ENCODE measurements around the gene GRN. TPM values are rescaled to one million over a fixed set of nuclear protein-coding genes. Genes with fewer than 3 reads are reported as not detected.

The GRN gene
- total RNA-seq = 10 to 100 TPM; 49.5 to 50.0 TPM
- 10 to 100 TPM; 45.9 to 69.2 TPM for polyA plus RNA-seq

- intact Hi-C loops (cut with micrococcal nuclease) = loop anchor here (2.0 kb wide), 1 partner anchor 14 kb away; no protein-coding TSS in a partner anchor
- ChIA-PET CTCF (ENCODE audit: partially characterized antibody) (interaction anchor here (0.7 to 3.6 kb wide), 21 partner anchors 9 to 204 kb away, joined by 3 to 41 read pairs (median 6); partner anchors contain the start of genes FAM171A2, HROB and TMUB2), POLR2A (ENCODE audit: partially characterized antibody) (interaction anchor here (0.6 to 2.2 kb wide), 16 partner anchors 9 to 222 kb away, joined by 3 to 22 read pairs (median 6); partner anchors contain the start of genes HDAC5 and UBTF)
- H3K4me1 Mint-ChIP-seq = peaks cover 10 to 31% (median 19%) of the 10 kb centered on the region in 4 donors
- no peaks in the 10 kb centered on the region for H3K27me3 ChIP-seq (ENCODE audit: insufficient read depth, low read length)
- H3K4me3 Mint-ChIP-seq = peak within 1 kb of the TSS; percentile 90 to 97 (median 92)
- no peaks in the 10 kb centered on the region for H3K36me3 ChIP-seq (ENCODE audit: insufficient read depth, low read length)
- H3K36me3 Mint-ChIP-seq = peaks cover 0 to 10% of the 10 kb centered on the region in 2 donors
- H3K27me3 Mint-ChIP-seq = peaks cover 0 to 6% of the 10 kb centered on the region in 2 donors
- peak within 1 kb of the TSS; percentile 57 for H3K27ac ChIP-seq (ENCODE audit: low read depth, low read length)
- peak within 1 kb of the TSS; percentile 90 to 97 for H3K4me3 ChIP-seq (ENCODE audit: low read length in 2 of 2)
- peak; percentile 81 to 87 (median 84) for DNase-seq
- H3K9me3 Mint-ChIP-seq = no peaks in the 10 kb centered on the region
- H3K4me1 ChIP-seq (ENCODE audit: insufficient read depth, low read length) = peaks cover 10% of the 10 kb centered on the region
- peak within 1 kb of the TSS; percentile 69 to 88 (median 82) for H3K27ac Mint-ChIP-seq
- no peaks in the 10 kb centered on the region for H3K9me3 ChIP-seq (ENCODE audit: control insufficient read depth in 1 of 2, low read length in 2 of 2)
Observed at GRCh38 chr17:44344939-44345453, at the start of gene GRN. TSS of gene GRN (plus strand) at chr17:44345302. CDS start at chr17:44349165, 3,863 bp downstream.

GRCh38 chr17:44297975-44298374 is 47.1 kb upstream of the GRN start:
- intact Hi-C loops (cut with micrococcal nuclease) = no loop called here
- no peaks in the 10 kb centered on the region for H3K9me3 ChIP-seq (ENCODE audit: control insufficient read depth in 1 of 2, low read length in 2 of 2)
- no peak overlapping the region for H3K27ac ChIP-seq (ENCODE audit: low read depth, low read length)
- no peak overlapping the region for H3K4me3 Mint-ChIP-seq
- H3K9me3 Mint-ChIP-seq = peaks cover 0 to 1% (median 0%) of the 10 kb centered on the region in 8 donors
- H3K4me1 Mint-ChIP-seq = no peaks in the 10 kb centered on the region
- H3K27ac Mint-ChIP-seq = no peak overlapping the region
- no peaks in the 10 kb centered on the region for H3K27me3 ChIP-seq (ENCODE audit: insufficient read depth, low read length)
- H3K4me3 ChIP-seq (ENCODE audit: low read length in 2 of 2) = no peak overlapping the region
- H3K36me3 ChIP-seq (ENCODE audit: insufficient read depth, low read length) = no peaks in the 10 kb centered on the region
- DNase-seq = no peak
- POLR2A ChIA-PET (ENCODE audit: partially characterized antibody) = no interaction called here
- H3K27me3 Mint-ChIP-seq = peaks cover 4 to 18% of the 10 kb centered on the region in 2 donors
- no peaks in the 10 kb centered on the region for H3K36me3 Mint-ChIP-seq
- CTCF ChIA-PET (ENCODE audit: partially characterized antibody) = no interaction called here
- H3K4me1 ChIP-seq (ENCODE audit: insufficient read depth, low read length) = no peaks in the 10 kb centered on the region

- ChIA-PET POLR2A (ENCODE audit: partially characterized antibody) (no interaction called here), CTCF (ENCODE audit: partially characterized antibody) (no interaction called here)
- Histone ChIP-seq H3K9me3 (ENCODE audit: control insufficient read depth in 1 of 2, low read length in 2 of 2) (no peaks in the 10 kb centered on the region), H3K36me3 (ENCODE audit: insufficient read depth, low read length) (no peaks in the 10 kb centered on the region), H3K27ac (ENCODE audit: low read depth, low read length) (no peak overlapping the region), H3K4me1 (ENCODE audit: insufficient read depth, low read length) (peaks cover 16% of the 10 kb centered on the region), H3K27me3 (ENCODE audit: insufficient read depth, low read length) (peaks cover 3% of the 10 kb centered on the region), H3K4me3 (ENCODE audit: low read length in 2 of 2) (no peak overlapping the region)
- intact Hi-C loops (cut with micrococcal nuclease) = no loop called here
- Mint-ChIP-seq H3K27ac (no peak overlapping the region), H3K36me3 (no peaks in the 10 kb centered on the region), H3K4me3 (no peak overlapping the region), H3K27me3 (peaks cover 8 to 25% of the 10 kb centered on the region in 2 donors), H3K9me3 (no peaks in the 10 kb centered on the region), H3K4me1 (peaks cover 0 to 21% (median 17%) of the 10 kb centered on the region in 4 donors)
- no peak for DNase-seq
Observed at GRCh38 chr17:44304651-44305050, 40.5 kb upstream of the GRN start.

GRCh38 chr17:44307387-44308186 is 37.5 kb upstream of the GRN start:
- H3K4me3 Mint-ChIP-seq = peak overlapping the region in 6 of 8 donors; percentile 3 to 51 (median 22)
- Histone ChIP-seq H3K4me3 (ENCODE audit: low read length in 2 of 2) (no peak overlapping the region), H3K4me1 (ENCODE audit: insufficient read depth, low read length) (peaks cover 16% of the 10 kb centered on the region), H3K36me3 (ENCODE audit: insufficient read depth, low read length) (no peaks in the 10 kb centered on the region), H3K27ac (ENCODE audit: low read depth, low read length) (no peak overlapping the region), H3K27me3 (ENCODE audit: insufficient read depth, low read length) (peaks cover 3% of the 10 kb centered on the region), H3K9me3 (ENCODE audit: control insufficient read depth in 1 of 2, low read length in 2 of 2) (no peaks in the 10 kb centered on the region)
- no peaks in the 10 kb centered on the region for H3K9me3 Mint-ChIP-seq
- ChIA-PET POLR2A (ENCODE audit: partially characterized antibody) (interaction anchor here (1.0 to 2.8 kb wide), 6 partner anchors 17 to 91 kb away, joined by 3 to 13 read pairs (median 4); partner anchors contain the start of gene SLC25A39), CTCF (ENCODE audit: partially characterized antibody) (no interaction called here)
- H3K36me3 Mint-ChIP-seq = no peaks in the 10 kb centered on the region
- DNase-seq = peak in 1 of 5 donors; percentile 26
- peak overlapping the region in 3 of 7 donors; percentile 24 to 58 (median 43) for H3K27ac Mint-ChIP-seq
- H3K27me3 Mint-ChIP-seq = peaks cover 12 to 28% of the 10 kb centered on the region in 2 donors
- intact Hi-C loops (cut with micrococcal nuclease) = loop anchor here (1.0 kb wide), 2 partner anchors 17 to 89 kb away; partner anchors contain the start of gene SLC25A39
- H3K4me1 Mint-ChIP-seq = peaks cover 0 to 26% (median 19%) of the 10 kb centered on the region in 4 donors

GRCh38 chr17:44308320-44308818 is 36.7 kb upstream of the GRN start, which contains the start of gene RUNDC3A:
TSS of gene RUNDC3A (plus strand) at chr17:44308601. CDS start at chr17:44308833, 232 bp downstream.
- POLR2A ChIA-PET (ENCODE audit: partially characterized antibody) = interaction anchor here (1.0 to 2.8 kb wide), 7 partner anchors 17 to 92 kb away, joined by 3 to 13 read pairs (median 4); partner anchors contain the start of genes SLC25A39 and UBTF
- peak within 1 kb of the TSS; percentile 19 to 80 (median 58) for H3K4me3 Mint-ChIP-seq
- intact Hi-C loops (cut with micrococcal nuclease) = loop anchor here (1.0 kb wide), 2 partner anchors 16 to 90 kb away; partner anchors contain the start of gene SLC25A39

GRCh38 chr17:44308865-44309264 is 36.2 kb upstream of the GRN start:
- H3K27ac ChIP-seq (ENCODE audit: low read depth, low read length) = no peak overlapping the region
- no peaks in the 10 kb centered on the region for H3K9me3 ChIP-seq (ENCODE audit: control insufficient read depth in 1 of 2, low read length in 2 of 2)
- Mint-ChIP-seq H3K27ac (peak overlapping the region in 1 of 7 donors; percentile 50), H3K36me3 (no peaks in the 10 kb centered on the region), H3K4me3 (peak overlapping the region; percentile 17 to 74 (median 54)), H3K4me1 (peaks cover 0 to 26% (median 19%) of the 10 kb centered on the region in 4 donors), H3K27me3 (peaks cover 12 to 31% of the 10 kb centered on the region in 2 donors), H3K9me3 (no peaks in the 10 kb centered on the region)
- intact Hi-C loops (cut with micrococcal nuclease) = loop anchor here (1.0 kb wide), 2 partner anchors 15 to 91 kb away; partner anchors contain the start of gene SLC25A39
- no peak overlapping the region for H3K4me3 ChIP-seq (ENCODE audit: low read length in 2 of 2)
- H3K4me1 ChIP-seq (ENCODE audit: insufficient read depth, low read length) = peaks cover 16% of the 10 kb centered on the region
- peaks cover 3% of the 10 kb centered on the region for H3K27me3 ChIP-seq (ENCODE audit: insufficient read depth, low read length)
- POLR2A ChIA-PET (ENCODE audit: partially characterized antibody) = interaction anchor here (1.0 to 2.8 kb wide), 7 partner anchors 16 to 92 kb away, joined by 3 to 13 read pairs (median 4); partner anchors contain the start of genes SLC25A39 and UBTF
- CTCF ChIA-PET (ENCODE audit: partially characterized antibody) = interaction anchor here (2.3 to 3.8 kb wide), 2 partner anchors 22 to 99 kb away, joined by 7 to 11 read pairs; no protein-coding TSS in a partner anchor
- H3K36me3 ChIP-seq (ENCODE audit: insufficient read depth, low read length) = no peaks in the 10 kb centered on the region
- no peak for DNase-seq

More at GRCh38 chr17:44308320-44308818, 36.7 kb upstream of the GRN start, which contains the start of gene RUNDC3A:
- Histone ChIP-seq H3K4me3 (ENCODE audit: low read length in 2 of 2) (no peak within 1 kb of the TSS), H3K27ac (ENCODE audit: low read depth, low read length) (no peak within 1 kb of the TSS), H3K9me3 (ENCODE audit: control insufficient read depth in 1 of 2, low read length in 2 of 2) (no peaks in the 10 kb centered on the region), H3K4me1 (ENCODE audit: insufficient read depth, low read length) (peaks cover 16% of the 10 kb centered on the region), H3K27me3 (ENCODE audit: insufficient read depth, low read length) (peaks cover 3% of the 10 kb centered on the region), H3K36me3 (ENCODE audit: insufficient read depth, low read length) (no peaks in the 10 kb centered on the region)
- Mint-ChIP-seq H3K9me3 (no peaks in the 10 kb centered on the region), H3K27ac (peak within 1 kb of the TSS in 2 of 7 donors; percentile 43 to 50), H3K27me3 (peaks cover 10 to 32% of the 10 kb centered on the region in 2 donors), H3K36me3 (no peaks in the 10 kb centered on the region), H3K4me1 (peaks cover 0 to 26% (median 19%) of the 10 kb centered on the region in 4 donors)
- peak; percentile 81 to 85 (median 82) for DNase-seq
- CTCF ChIA-PET (ENCODE audit: partially characterized antibody) = interaction anchor here (2.3 to 3.8 kb wide), 2 partner anchors 23 to 98 kb away, joined by 7 to 11 read pairs; no protein-coding TSS in a partner anchor

All from CD4-positive, alpha-beta memory T cell (primary cell).